ENCODE data around the gene AGAP2.

GRCh38 chr12:57764662-57765002 is 26.1 kb upstream of the AGAP2 start:
- no peak for TF ChIP-seq CTCF (tag by site-specific recombination; IDR thresholded peaks at IDR 0.05)
- TF ChIP-seq KLF1 (tag by site-specific recombination; IDR thresholded peaks at IDR 0.05), result no peak
